ENCODE measurements around the gene THRAP3. TPM values are rescaled to one million over a fixed set of nuclear protein-coding genes. Genes with fewer than 3 reads are reported as not detected.
A peak's percentile ranks its signal among the peaks of the same experiment; 100 is the strongest.

The THRAP3 gene
- total and polyA plus RNA-seq, 9 of the 15 experiments (the other 6 are each of a cell fraction or from before 2014, with no cell fraction given): 66.2 to 135 (median 113) TPM

- ChIA-PET CTCF (ENCODE audit: low intra/inter-chr PET ratio) (no interaction called here), POLR2A (interaction anchor here (0.6 to 1.8 kb wide), 11 partner anchors 8 to 107 kb away, joined by 3 to 8 read pairs (median 4); partner anchors contain the start of genes MAP7D1 and TRAPPC3)
- Histone ChIP-seq H3K4me2 (ENCODE audit: insufficient read depth, low read length) (no peak overlapping the region), H3K27me3 (ENCODE audit: control insufficient read depth in 2 of 2, insufficient read depth in 2 of 2, low read length in 2 of 2) (no peaks in the 10 kb centered on the region), H4K20me1 (replicated peaks; ENCODE audit: control insufficient read depth, insufficient read depth, low read length) (0 out of 2 replicates have a peak, but pooled peaks cover 4% of the 10 kb centered on the region), H2AFZ (ENCODE audit: low read depth, low read length) (no peak overlapping the region), H3K9me3 (replicated peaks; ENCODE audit: control insufficient read depth, insufficient read depth, low read depth, low read length) (no peaks in the 10 kb centered on the region), H3K36me3 (ENCODE audit: control insufficient read depth, insufficient read depth, low read length) (peaks cover 37% of the 10 kb centered on the region), H3K79me2 (ENCODE audit: control insufficient read depth, insufficient read depth, low read length) (no peaks in the 10 kb centered on the region), H3K4me1 (replicated peaks in 1 of 2; ENCODE audit: control insufficient read depth in 2 of 2, insufficient read depth in 2 of 2, low read length in 2 of 2) (peaks cover 2 to 19% of the 10 kb centered on the region in 2 experiments; a peak in 4 of 5 replicates), H3K4me3 (no peak overlapping the region), H3K9me1 (ENCODE audit: control insufficient read depth, insufficient read depth, low read length) (no peaks in the 10 kb centered on the region), H3K27ac (ENCODE audit: extremely low read depth, low read depth, low read length) (no peak overlapping the region), H3K9ac (ENCODE audit: insufficient read depth in 1 of 2, low read depth in 2 of 2, low read length in 2 of 2) (no peak overlapping the region)
- in situ Hi-C loops (cut with MboI): no loop called here
- FAIRE-seq (no peak), ATAC-seq (peak; percentile 15; the same call in 2 of the 3 replicates), DNase-seq (ENCODE audit: extremely low read depth in 1 of 4, low spot score in 3 of 4) (no peak)
- intact Hi-C loops (cut with micrococcal nuclease): loop anchor here (10.0 kb wide), 1 partner anchor 242 kb away; no protein-coding TSS in a partner anchor
- 32% methylated on average over 2 of the region's 2 CpGs for WGBS (ENCODE audit: insufficient coverage, low coverage, missing lambda C conversion rate)
- BruUV-seq (replicated peaks): no TSS peak
- TF ChIP-seq PHTF2 (CRISPR knock-in tag; IDR thresholded peaks at IDR 0.05): no peak
- TF ChIP-seq HDGF (IDR thresholded peaks at IDR 0.05): no peak
- no peak for TF ChIP-seq FOXA3 (CRISPR knock-in tag; conservative IDR thresholded peaks at IDR 0.05 in 1 of 2, IDR thresholded peaks at IDR 0.05 in 1 of 2)
- no peak for TF ChIP-seq CHD7 (IDR thresholded peaks at IDR 0.05; ENCODE audit: low read depth, low read length)
- TF ChIP-seq ATF1 (CRISPR knock-in tag; IDR thresholded peaks at IDR 0.05): no peak
- no peak for TF ChIP-seq ATF1 (tag; IDR thresholded peaks at IDR 0.05)
- TF ChIP-seq THAP12 (CRISPR knock-in tag; IDR thresholded peaks at IDR 0.05): no peak
- TF ChIP-seq ILF3 (IDR thresholded peaks at IDR 0.05; ENCODE audit: borderline replicate concordance): no peak
Observed at GRCh38 chr1:36182734-36183133, 41.5 kb upstream of the THRAP3 start.

Measured in K562 (cell line).